Pancreas (tissue), 10 donors: ENCODE data around the gene PADI3. TPM values are rescaled to one million over a fixed set of nuclear protein-coding genes. Genes with fewer than 3 reads are reported as not detected.

Experiments
- ATAC-seq, 4 donors: fragments of 200-7000 bp; cut with Tn5 transposase; one replicate each; pipeline versions ENCODE4 v1.8.0 to v1.9.1; 2020; ENCODE audit warnings: mild to moderate bottlenecking in 4 of 4, moderate library complexity in 4 of 4
- DNase-seq, 6 donors: peaks; one replicate each; pipeline ENCODE4 v3.0.0-alpha.2; 2020
- FAIRE-seq: peaks from 2 replicates; lab custom pipeline; 2012; peaks lifted over from hg19 to GRCh38; lab: Jason Lieb, UNC
- H3K27ac ChIP-seq, 4 donors: fragments of 200-600 bp; sonication (generic); 1 replicate in 3 of 4; 2 replicates in 1 of 4; pipeline versions ENCODE4 v1.5.0 to v1.8.0; 2020
- H3K27me3 ChIP-seq, 4 donors: fragments of 200-600 bp; one replicate each; pipeline ENCODE4 v1.8.0; 2021
- H3K36me3 ChIP-seq, 3 donors: fragments of 200-600 bp; sonication (generic) in 1 of 3; one replicate each; pipeline versions ENCODE4 v1.5.0 to v1.8.0; 2020 to 2021
- H3K4me1 ChIP-seq, 3 donors: fragments of 200-600 bp; one replicate each; pipeline ENCODE4 v1.8.0; 2021
- H3K4me3 ChIP-seq, 4 donors: fragments of 200-600 bp; sonication (generic) in 2 of 4; one replicate each; pipeline versions ENCODE4 v1.5.0 to v1.8.0; 2020 to 2021
- H3K9me3 ChIP-seq, 4 donors: fragments of 200-600 bp; one replicate each; pipeline ENCODE4 v1.8.0; 2021
- CTCF ChIP-seq, 4 donors: fragments of 200-600 bp; sonication (generic) in 3 of 4; IDR thresholded peaks; one replicate each; pipeline versions ENCODE4 v1.5.0 to v1.8.0; 2021; ENCODE audit warnings: antibody characterized with exemption in 4 of 4
- WGBS, 2 donors: extraction: QIAGEN DNeasy Blood & Tissue Kit; methylation state at CpG; one replicate each; pipeline ENCODE4 v1.1.7; 2013; 5-methylcytosine and 5-hydroxymethylcytosine counted together
- intact Hi-C, 3 donors: fragments of 100-400 bp; cut with DNase I; formaldehyde crosslinking; loops; one replicate each; pipeline versions ENCODE4 v1.11.1 to v1.14.2; 2022
- polyA plus RNA-seq, 2 donors: library from polyadenylated mRNA; stranded (reverse); fragments of 200-250 nt; gene quantifications; one replicate each; pipeline ENCODE4 v1.2.3, GENCODE V29; 2013
- total RNA-seq, 6 donors: library from RNA; stranded (reverse); fragmentation: NEBNext Ultra II Directional in 4 of 6; extraction: Animal tissue kit (Norgen Biotek cat#: 25700) in 4 of 6; gene quantifications; one replicate each; pipeline versions ENCODE4 v1.2.1 to v1.2.4, GENCODE V29; 2021 to 2023
- donor health status: healthy with polysubstance abuse.
- donor health status: DM: no; HTN: no; CAD: no; lungs with moderate emphysema.
- donor health status: DM: no; HTN: no; CAD: no.
- donor health status: control.
- donor health status: control.
- donor health status: Bipolar disorder and iron deficiency.
- donor health status: DM: yes; HTN: yes; CAD: no.
- donor health status: DM: no; HTN: no; CAD: no.
- donor health status: DM: no; HTN: no; CAD: no.
- donor health status: DM: yes; HTN: yes; CAD: no.

PADI3 gene
- total and polyA plus RNA-seq, 8 donors, result not detected

- no peak for DNase-seq
- FAIRE-seq, result no peak
- Histone ChIP-seq H3K27ac (no peak overlapping the region), H3K4me3 (no peak overlapping the region), H3K36me3 (no peaks in the 10 kb centered on the region), H3K9me3 (no peaks in the 10 kb centered on the region), H3K4me1 (no peaks in the 10 kb centered on the region), H3K27me3 (no peaks in the 10 kb centered on the region)
- intact Hi-C loops, result no loop called here
- ATAC-seq, result no peak
- 60 to 66% methylated on average over 6 of the region's 6 CpGs for WGBS, 2 donors
- TF ChIP-seq CTCF (IDR thresholded peaks at IDR 0.05), result no peak
Observed at GRCh38 chr1:17225140-17225539, 23.8 kb upstream of the PADI3 start.

- no peaks in the 10 kb centered on the region for H3K27me3 ChIP-seq
- no peaks in the 10 kb centered on the region for H3K36me3 ChIP-seq
- H3K4me3 ChIP-seq, result no peak overlapping the region
- intact Hi-C loops, result no loop called here
- 79 to 83% methylated on average over 7 of the region's 7 CpGs for WGBS, 2 donors
- FAIRE-seq, result no peak
- no peak for DNase-seq
- H3K9me3 ChIP-seq, result no peaks in the 10 kb centered on the region
- H3K27ac ChIP-seq, result no peak overlapping the region
- no peaks in the 10 kb centered on the region for H3K4me1 ChIP-seq
- ATAC-seq, result no peak
- TF ChIP-seq CTCF (IDR thresholded peaks at IDR 0.05), result no peak
Observed at GRCh38 chr1:17227358-17227915, 21.5 kb upstream of the PADI3 start.

- Histone ChIP-seq H3K4me3 (no peak overlapping the region), H3K36me3 (no peaks in the 10 kb centered on the region), H3K27ac (no peak overlapping the region), H3K4me1 (peaks cover 0 to 4% (median under 1%) of the 10 kb centered on the region in 3 donors), H3K27me3 (no peaks in the 10 kb centered on the region), H3K9me3 (no peaks in the 10 kb centered on the region)
- no peak for ATAC-seq
- TF ChIP-seq CTCF (IDR thresholded peaks at IDR 0.05), result no peak
- FAIRE-seq, result no peak
- 69 to 75% methylated on average over 8 of the region's 8 CpGs for WGBS, 2 donors
- intact Hi-C loops, result no loop called here
- no peak for DNase-seq
Observed at GRCh38 chr1:17228619-17229018, 20.3 kb upstream of the PADI3 start.

- Histone ChIP-seq H3K27ac (no peak overlapping the region), H3K9me3 (no peaks in the 10 kb centered on the region), H3K27me3 (no peaks in the 10 kb centered on the region), H3K4me1 (peaks cover 2 to 5% (median 4%) of the 10 kb centered on the region in 3 donors), H3K36me3 (no peaks in the 10 kb centered on the region), H3K4me3 (no peak overlapping the region)
- no peak for FAIRE-seq
- TF ChIP-seq CTCF (IDR thresholded peaks at IDR 0.05), result no peak
- 70 to 78% methylated on average over 6 of the region's 6 CpGs for WGBS, 2 donors
- DNase-seq, result no peak
- no peak for ATAC-seq
- intact Hi-C loops, result no loop called here
Observed at GRCh38 chr1:17229379-17229778, 19.5 kb upstream of the PADI3 start.

GRCh38 chr1:17230106-17230505 lies 18.8 kb upstream of the PADI3 start:
- Histone ChIP-seq H3K27ac (no peak overlapping the region), H3K4me1 (peaks cover 2 to 5% (median 4%) of the 10 kb centered on the region in 3 donors), H3K9me3 (no peaks in the 10 kb centered on the region), H3K36me3 (no peaks in the 10 kb centered on the region), H3K4me3 (no peak overlapping the region), H3K27me3 (no peaks in the 10 kb centered on the region)
- ATAC-seq (no peak), FAIRE-seq (no peak), DNase-seq (no peak)
- TF ChIP-seq CTCF (IDR thresholded peaks at IDR 0.05), result no peak
- WGBS, 2 donors, result 85 to 91% methylated on average over 10 of the region's 10 CpGs
- intact Hi-C loops, result no loop called here
